Activated CD8-positive, alpha-beta memory T cell treated with anti-CD3 and anti-CD28 coated beads for 48 hours (primary cell): ENCODE results near the gene SWSAP1.

Source experiments
- DNase-seq, 3 experiments: peaks; one replicate each; pipeline ENCODE4 v3.0.0-alpha.2; 2020; ENCODE audit warnings: low read depth in 2 of 3, low spot score in 2 of 3

The SWSAP1 gene

DNA sequence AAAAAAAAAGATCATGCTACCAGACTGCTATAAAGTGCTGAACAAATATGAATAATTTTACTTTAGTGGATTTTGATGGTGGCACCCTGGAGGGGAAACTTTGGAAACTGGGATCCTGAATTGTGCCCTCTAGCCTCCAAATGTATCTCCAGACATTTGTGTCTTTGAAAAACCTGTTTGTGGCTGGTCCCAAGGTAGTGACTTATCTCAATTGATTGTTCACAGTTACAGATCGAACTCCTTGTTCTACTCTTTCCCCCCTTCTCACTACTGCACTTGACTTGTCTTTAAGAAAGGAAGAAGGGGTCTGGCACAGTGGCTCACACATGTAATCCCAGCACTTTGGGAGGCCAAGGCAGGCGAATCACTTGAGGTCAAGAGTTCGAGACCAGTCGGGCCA lies 34.1 kb downstream of the SWSAP1 start:
- DNase-seq: no peak

DNA sequence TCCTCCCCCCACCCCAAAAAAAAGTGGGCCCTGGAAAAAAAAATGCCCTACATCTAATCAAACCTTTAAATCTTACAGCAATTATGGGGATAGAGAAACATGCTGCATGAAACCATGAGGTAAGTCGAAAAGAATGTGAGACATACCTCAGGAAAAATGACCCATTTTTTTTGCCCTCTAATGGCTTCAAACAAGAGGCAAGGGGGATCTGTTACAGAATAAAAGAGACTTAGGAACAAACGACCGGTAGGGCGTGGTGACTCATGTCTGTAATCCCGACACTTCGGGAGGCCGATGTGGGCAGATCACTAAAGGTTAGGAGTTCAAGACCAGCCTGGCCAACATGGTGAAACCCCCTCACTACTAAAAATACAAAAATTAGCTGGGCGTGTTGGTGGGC lies 36.2 kb downstream of the SWSAP1 start:
- DNase-seq: no peak

DNA sequence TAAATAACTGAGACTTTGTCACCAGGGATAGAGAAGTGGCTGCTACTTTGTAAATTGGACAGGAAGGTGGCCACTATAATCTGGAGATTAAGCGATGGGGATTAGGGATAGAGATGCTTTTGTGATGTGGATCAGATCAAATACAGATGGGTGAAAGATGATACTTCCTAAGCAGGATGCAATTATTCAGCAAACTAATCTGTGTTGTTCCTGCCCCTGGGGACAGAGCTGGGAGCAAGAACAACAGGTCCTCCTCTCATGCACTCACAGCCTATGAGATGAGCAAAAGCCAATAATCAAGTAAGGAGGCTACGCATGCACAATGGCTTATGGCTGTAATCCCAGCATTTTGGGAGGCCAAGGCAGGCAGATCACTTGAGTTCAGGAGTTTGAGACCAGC lies 40.1 kb downstream of the SWSAP1 start:
- DNase-seq: no peak

DNA sequence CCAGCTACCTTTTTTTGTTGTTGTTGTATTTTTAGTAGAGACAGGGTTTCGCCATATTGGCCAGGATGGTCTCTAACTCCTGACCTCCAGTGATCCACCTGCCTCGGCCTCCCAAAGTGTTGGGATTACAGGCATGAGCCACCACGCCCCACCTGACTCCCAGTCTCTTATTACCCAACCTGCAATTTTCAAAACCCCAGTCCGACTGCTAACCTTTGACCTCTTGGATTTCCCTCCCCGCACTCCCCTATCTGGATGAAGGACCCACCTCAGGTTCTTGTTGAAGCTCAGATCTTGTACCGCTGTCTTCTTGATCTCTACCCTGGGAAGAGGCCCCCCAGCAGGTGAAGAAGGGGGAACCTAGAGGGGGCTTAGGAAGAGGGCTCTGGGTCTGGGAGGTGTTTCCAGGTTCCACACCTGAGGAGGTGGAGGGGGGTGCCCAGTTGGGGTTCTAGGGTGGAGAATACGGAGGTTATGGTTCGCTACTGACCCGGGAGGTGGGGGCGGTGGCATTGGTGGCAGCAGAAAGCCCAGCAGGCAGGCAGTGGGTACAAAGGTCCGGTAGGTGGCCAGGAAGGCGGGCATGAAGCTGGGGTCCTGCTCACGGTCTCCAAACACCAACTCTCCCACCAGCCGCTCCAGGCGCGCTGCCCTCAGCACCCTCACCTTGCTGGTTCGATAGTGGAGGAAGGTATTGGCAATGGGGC lies 42.0 kb downstream of the SWSAP1 start:
- DNase-seq: no peak

DNA sequence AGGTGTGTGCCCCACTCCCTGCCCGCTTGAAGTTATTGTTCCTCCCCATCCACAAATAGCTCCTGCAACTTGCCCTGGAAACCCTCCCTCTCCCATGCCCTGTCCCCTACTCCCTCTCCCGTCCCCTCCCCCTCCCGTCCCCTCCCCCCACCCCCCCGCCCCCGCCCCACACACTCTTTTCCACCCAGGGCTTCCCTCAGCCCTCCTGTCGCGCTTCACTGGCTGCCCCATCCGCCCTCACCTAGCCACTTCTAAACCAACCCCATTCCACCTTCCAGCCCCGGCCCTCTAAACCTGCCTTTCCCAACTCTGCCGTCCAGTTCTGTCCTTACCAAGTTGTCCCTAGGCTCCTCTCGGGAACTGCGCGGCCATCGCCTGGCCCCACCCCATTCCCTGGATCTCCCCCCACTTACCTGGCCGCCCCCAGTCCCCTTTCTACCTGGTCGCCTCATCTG lies 43.7 kb downstream of the SWSAP1 start:
- DNase-seq: no peak

DNA sequence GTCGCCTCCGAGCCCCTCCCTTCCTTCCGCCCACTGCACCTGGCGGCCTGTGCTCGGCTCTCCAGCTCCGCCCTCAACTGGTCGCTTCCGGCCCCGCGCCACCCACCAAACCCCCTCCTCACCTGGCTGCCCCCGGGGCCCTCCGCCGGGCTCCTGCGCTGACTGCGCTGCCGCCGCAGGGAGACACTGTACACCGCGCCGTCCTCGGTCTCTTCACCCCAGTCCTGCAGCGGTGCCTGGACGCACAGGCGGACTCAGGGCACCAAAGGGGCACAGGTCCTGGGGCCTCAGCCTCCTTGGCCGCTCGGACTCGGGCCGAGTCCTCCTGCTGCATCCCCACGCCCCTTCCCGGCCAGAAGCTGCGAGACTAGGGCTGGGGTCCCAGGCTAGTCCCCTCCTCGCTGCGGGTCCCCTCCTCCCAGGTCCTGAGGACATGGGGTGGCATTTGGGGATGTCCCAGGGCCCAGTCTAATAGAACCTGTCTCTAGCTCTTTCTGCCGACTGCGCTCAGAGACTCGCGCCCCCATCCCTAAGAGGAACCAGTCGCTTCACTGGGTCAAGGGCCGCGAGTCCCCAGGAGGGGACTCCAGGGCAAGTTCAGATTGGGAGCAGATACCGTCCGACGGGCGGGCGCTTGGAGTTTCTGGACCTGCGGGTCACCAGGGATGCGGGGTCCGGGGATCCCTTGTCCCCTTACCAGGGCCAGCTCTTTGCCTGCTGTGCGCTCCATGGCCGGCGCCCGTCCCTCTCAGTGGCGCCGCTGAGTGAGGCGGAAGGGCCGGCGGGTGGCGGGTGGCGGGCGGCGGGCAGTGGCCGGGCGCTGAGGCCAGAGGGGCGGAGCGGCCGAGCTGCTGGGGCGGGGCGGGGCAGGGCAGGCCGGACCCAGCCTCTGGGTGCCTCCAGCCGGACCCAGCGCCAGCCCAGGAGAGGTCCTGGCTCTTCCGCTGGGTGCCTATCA lies 44.4 kb downstream of the SWSAP1 start, which contains the start of gene RGL3:
RGL3 (minus strand) TSS at position 766 of the 958 bp plus-strand sequence; CDS start at position 730, 36 bp downstream.
- no peak for DNase-seq

DNA sequence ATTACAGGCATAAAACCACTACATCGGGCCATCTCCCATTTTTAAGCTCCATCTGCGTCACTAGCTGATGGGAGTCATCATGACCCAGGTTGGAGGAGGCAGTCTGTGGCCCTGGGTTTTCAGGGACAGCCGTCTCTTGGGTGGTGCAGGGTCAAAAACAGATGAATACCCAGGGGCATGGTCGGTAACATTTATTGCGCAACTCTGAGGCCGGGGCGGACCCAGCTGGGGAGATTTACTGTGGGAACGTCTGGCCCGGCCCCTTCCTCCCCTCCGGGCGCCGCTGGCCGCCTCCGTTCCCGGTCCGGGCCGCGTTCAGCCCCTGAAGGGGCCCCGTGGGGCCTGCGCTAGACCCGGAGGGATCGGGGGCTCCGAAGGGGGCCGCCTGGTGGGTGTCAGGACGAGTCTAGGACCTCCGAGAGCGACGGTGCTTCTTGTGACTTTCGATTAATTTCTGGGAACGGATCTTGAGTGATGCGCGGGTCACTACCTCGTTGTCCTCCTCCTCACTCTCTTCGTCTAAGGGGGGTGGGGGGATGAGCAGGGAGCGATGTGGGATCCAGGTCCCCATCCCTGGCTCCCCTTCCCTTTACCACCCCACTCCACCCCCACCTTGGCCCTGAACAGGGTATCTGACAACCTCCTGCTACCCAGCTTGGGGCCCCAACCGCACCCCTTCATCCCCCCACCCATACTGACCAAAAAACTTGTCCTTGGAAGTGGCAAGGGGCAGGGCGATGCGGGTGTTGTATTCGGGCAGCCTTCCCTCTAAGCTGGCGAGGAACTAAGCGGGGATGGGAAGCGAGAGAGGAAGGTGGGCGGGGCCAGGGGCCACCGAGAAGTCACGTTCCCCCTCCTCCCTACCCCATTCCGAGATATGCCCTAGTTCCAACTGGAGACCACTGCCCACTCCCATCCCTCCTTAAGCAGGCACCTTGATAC lies 46.2 kb downstream of the SWSAP1 start:
- DNase-seq: no peak

DNA sequence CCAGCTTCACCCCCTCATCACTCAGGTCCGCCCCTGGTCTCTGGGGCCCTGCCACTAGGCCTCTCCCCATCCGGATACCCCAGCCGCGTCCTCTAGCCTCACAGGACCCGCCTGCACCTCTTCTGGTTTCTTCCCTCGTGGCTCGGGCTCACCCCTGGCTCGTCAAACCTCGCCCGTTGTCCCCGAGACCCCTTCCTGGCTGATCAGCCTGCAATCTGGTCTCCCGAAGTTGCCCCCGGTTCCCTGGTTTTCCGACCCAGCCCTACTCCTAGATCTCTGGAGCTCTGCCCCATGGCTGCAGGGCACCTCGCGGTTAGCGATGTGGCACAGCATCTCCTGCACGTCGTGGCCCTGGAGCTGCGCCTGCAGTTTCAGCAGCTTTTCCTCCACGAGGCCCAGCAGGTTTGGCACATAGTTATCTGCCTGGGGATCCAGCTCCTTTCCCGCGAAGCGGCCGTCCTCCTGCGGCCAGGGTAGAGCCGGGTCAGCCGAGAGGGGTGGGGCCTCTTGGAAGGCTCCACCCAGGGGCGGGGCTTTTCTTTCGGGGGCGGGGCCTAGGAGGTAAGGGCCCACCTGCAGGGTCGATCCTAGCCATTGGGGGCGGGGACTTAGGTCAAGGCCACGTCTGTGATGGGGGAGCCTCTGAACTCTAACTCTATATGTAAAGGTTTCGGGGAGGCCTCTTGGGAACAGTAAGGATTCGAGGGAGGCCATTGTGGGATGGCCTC lies 47.1 kb downstream of the SWSAP1 start:
- DNase-seq: peak in 1 of 3 experiments; percentile 44

DNA sequence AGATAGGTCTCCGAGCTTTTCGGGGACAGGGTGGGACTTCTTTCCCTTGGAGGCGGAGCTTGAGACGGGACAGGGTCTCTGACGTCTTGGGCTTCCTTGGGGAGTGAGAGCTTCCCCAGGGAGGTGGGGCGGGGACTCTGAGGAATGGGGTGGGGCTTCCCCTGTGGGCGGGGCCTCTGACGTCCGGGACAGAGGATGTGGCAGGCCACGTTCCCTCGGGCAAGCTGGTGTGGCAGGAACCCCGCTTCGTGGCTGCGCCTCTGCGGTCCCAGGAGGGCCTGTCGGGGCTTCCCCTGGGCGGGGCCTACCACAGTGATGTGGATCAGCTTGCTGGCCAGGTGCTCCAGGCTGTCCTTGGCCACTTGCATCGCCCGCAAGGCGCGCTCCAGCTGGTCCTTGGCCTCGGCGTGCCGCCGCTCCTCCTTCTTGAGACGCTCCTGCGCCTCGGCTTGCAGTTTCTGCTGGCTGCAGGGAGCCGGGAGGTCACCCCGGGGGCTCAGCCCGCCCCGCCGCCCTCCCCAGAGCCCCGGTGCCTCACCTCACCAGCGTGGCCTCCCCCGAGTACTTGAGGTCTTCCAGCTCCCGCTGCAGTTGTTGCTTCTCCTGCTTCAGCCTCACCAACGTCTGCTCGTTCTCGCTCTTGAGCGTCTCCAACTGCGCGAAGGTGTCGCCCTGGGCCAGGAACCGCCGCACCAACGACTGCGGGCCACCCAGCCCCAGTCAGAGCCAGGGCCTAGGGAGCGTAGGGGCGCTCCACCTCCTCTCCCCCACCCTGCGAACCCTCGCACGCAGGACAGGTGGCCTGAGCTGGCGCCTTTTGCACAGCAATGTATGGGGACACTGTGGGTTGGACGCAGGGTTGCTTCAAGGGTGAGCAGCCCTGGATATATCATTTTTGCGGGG lies 47.9 kb downstream of the SWSAP1 start:
- peak; percentile 38 to 50 (median 47) for DNase-seq

DNA sequence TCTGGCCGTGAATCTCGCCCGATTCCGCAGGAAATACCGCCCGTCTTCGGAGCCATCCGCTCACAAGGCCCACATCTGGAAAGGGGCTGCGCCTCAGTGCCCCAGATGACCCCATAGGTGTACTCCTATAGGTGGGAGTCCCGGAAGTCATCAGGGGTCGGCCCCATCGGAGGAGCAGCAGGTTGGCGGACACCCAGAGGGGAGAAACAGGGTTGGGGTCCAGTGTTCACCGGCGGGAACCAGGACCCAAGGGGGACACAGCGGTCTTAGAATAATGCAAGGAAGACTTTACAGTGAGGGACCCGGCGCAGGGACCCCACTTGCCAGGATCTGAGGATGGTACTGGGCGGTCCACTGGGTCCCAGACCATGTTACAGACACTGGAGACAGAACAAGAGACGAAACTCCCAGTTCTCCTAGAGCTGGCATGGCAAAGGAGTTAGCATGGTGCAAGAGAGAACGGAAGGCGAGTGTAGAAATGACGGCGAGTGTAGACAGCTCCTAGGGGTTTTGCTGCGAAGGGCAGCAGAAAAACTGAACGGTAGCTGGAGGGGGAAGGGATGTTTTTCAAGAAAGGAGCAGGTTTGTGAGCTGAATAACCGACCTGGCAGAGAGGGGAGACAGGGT lies 48.8 kb downstream of the SWSAP1 start:
- DNase-seq: no peak

DNA sequence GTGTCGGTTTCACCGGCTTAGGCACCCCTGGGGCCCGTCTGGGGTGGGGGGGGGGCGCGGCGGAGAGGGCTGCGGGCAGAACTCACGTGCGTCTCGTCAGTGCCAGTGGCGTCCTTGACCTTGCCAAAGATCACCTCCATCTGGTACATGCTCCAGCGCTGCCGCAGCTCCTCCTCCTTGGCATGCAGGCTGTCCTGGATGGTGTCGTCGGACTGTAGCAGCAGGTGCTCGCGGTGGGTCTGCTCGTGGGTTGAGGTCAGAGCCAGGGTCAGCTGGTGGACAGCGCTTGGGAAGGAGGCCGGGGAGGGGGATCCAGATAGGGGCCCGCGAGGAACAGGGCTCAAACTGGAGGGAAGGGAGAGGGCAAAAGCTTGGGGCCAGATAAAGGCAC lies 49.3 kb downstream of the SWSAP1 start:
- DNase-seq: no peak
